ENCODE results near the gene PRKAR2B.
A peak's percentile ranks its signal among the peaks of the same experiment; 100 is the strongest.
"Not testable (repeated sequence)": the region's sequence is repeated elsewhere in the genome, so short reads cannot be mapped to it uniquely, and the experiment has no call there.

PRKAR2B gene

DNA sequence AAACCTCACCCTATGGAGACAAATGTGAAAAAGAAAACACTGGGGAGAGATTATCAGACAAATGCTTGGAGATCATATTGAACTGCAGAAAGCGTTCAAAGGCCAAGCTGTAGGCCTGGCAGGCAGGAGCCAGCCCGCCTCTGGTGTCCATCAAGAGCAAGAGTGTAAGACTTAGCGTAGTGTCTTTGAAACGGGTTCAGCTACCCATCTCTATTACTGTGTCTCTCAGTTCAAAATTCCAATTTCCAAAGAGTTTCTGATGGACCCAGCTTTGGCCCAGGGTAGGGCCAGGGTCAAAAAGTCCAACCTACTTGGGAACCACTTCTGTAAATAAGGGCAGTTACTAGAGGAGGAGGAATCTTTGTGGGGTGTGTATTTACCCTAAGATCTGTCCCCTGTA lies 78.9 kb downstream of the PRKAR2B start:
- no peak for DNase-seq

DNA sequence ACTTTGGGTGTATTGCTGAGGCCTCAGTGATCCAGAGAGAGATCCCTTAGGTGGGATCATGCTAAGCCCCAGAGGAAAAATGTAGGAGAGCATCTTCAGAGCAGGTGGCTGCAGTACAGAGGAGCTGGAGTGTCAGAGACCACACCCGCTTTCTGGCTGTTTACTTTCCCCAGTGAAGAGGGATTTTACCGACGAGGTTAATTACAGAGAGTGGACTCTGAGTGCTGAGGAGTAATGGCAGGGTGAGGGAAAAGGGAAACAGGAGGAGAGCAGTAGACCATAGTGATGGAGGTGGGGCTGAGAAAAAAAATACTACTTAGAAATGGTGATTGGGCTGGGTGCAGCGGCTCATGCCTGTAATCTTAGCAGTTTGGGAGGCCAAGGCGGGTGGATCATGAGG lies 81.0 kb downstream of the PRKAR2B start:
- no peak for DNase-seq

DNA sequence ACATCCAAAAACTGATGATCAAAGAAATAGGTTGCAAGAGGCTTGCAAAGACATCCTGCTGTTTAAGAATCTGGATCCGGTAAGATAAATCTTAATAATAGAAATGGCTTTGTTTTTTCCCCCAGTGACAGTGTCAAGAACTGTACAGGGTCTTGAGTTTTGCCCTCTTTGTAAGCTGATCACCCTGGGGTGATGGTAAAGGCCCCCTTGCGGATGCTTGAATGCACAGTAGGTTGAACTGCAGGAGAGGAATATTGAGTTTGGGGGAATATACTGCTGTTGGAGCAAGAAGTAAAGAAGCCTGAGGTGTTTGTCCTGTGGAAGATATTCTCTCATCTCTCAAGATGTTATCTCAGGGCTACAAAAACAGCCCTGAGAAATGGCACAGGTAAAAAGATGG lies 83.7 kb downstream of the PRKAR2B start:
- no peak for DNase-seq

DNA sequence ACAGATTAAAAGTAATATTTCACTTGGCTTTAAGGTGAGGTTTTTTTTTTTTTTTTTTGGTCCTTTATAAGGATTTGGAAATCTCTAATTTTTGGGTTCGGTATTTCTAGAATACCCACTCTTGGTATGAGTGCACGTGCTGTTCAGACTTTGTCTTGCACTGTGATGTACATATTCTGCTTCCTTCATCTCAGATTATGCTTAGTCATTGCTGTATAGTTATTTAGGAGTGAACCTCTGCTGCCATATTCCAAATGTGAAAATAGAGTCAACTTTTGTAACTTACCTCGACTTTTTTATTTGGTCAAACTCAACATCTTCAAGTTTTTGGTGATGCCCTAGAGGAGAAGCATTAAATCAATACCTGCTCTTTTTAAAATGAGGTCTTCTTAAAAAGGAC lies 84.2 kb downstream of the PRKAR2B start:
- DNase-seq, result no peak

DNA sequence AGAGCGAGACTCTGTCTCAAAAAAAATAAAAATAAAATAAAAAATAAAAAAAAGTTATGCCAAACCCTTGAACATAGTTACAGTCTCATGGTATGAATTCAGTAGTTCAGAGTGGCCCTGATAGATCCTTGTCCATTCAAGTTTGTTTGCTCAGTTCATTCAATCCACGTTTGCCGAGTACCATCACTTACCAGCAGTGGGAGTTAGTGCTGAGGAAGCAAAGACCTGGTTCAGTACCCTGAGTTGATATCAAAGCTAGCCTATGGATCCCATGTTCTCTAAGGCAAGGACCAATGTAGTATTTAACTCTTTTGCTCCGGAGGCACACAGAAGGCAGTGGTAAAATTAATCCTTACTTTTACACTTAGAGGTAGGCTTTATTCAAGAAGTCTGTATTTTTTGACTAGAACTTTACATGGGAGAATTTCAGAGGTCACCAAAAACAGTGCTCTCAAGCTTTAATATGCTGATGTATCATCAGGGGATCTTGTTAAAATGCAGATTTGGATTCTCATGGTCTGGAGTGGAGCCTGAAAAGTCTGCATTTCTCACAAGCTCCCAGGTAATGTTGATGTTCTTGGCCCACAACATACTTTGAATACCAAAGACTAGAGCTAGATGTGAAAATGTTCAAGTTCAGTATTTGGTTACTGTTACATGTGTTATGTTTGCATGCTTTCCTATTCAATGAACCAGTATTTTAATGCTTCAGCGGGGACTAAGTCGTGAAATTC lies 86.1 kb downstream of the PRKAR2B start:
- DNase-seq, result no peak

DNA sequence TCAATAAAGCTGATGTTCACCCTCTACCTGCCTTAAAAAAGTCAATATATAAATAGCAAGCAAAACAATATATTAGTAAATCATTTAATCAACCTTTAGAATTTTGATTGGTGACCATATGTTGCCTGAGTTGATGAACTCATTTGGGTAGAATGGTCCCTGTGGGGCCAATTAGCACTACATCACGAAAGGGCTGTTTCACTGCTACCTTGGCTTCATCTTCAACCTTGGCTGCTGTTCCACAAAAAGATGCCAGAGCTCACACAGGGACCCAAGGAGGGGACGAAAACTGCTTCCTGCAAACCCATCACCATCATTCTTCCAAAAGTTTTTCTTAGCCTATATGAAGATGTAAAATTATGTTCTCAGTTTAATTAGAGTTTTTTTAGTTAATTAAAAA lies 88.9 kb downstream of the PRKAR2B start:
- no peak for DNase-seq

DNA sequence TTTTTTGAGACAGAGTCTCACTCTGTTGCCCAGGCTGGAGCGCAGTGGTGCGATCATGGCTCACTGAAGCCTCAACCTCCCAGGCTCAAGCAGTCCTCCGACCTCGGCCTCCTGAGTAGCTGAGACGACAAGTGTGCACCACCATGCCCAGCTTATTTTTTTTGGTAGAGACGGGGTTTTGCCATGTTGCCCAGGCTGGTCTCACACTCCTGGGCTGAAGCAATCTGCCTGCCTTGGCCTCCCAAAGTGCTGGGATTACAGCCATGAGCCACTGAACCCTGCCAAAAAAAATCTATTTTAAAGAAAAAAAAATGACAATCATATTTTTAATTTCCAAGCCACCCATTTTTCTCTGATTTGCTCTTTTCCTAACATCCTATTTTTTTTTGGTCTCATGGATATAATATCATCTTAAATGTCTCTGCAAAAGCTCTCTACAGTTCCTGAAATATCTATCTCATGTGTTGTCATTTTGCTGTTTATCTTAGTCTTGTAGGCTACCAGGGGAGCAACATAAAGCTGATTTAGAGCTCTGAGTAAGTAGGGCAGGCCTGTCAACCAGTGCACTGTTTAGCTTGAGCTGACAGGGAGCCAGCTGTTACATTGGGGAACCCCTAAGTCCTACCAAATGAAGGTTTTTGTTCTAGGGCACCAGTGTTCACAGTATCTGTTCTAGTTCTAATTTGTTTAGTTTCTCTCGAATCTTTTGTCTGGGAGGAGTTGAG lies 94.4 kb downstream of the PRKAR2B start:
- DNase-seq, result no peak

DNA sequence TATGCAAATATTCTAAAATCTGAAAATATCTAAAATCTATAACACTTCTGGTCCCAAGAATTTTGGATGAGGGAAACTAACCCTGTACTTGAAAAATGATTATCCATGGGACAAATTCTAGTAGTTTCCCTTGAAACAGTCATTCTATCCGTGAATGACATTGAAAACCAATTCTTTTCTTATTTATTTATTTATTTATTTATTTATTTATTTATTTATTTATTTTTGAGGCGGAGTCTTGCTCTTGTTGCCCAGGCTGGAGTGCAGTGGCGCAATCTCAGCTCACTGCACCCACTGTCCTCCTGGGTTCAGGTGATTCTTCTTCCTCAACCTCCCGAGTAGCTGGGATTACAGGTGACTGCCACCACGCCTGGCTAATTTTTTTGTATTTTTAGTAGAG lies 99.4 kb downstream of the PRKAR2B start:
- not testable (repeated sequence) for DNase-seq

DNA sequence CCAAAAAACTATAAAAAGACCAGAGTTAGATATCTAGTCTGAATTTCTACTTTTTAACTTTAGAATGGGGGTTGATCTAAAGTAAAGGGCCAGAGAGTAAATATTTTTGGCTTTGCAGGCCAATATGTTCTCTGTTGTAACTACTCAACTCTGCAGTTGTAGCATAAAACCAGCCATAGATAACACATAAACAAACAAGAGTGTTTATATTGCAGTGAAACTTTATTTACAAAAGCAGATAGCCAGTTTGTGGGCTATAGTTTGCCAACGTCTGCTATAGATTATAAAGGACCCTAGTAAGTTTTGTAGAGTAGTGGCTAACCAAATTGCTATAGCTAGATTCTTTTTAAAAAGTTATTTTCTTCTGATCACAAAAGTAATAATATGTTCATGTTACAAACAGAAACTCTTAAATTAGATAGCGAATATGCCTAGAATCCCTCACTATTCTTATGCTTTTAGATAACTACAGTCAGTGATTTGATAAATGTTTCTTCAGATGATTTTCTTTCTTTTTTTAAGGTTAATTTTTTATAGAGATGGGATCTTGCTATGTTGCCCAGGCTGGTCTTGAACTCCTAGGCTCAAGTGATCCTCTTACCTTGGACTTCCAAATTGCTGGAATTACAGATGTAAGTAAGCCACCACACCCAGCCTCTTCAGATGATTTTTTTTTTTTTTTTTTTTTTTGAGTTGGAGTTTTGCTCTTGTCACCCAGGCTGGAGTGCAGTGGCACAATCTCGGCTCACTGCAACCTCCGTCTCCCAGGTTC lies 100.7 kb downstream of the PRKAR2B start:
- no peak for DNase-seq

DNA sequence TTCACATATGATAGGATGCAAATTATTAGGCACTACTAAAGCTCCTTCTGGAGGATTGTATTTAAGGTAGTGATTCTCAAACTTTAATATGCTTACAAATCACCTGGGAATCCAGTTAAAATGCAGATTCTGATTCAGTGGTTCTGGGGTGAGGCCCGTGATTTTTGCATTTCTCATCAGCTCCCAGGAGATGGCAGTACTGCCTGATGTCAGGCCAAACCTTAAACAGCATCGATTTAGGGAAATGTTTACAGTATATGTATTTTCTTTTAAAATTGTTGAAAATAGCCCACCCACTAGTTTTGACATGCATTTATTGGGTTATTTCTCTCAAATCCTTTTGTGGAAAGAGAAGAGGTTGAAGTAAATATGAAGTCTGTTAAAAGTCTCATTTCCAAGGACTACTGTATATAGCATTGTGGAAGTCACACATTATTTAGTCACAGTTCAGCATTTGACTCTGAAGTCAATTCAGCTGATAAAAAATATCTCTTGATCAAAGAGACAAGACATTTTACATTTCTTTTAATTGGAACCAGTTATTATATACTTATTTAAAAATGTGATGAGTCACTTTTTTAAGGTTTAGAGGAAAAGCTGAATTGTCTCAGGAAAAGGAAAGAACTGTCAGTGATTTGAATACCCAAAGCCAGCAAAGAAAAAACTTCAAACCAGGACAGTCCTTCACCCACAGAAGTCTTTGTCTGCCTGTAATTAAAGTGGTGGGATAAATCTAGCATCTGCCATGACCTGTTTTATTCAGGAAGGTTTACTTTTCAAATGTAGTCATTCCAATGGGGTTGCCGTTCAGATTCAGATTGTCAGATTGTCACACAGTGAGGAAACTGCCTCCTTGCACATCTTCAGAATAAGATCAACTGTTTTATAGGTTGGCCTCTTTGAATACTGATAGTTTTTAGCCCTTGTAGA lies 103.2 kb downstream of the PRKAR2B start:
- peak; percentile 19 for DNase-seq

DNA sequence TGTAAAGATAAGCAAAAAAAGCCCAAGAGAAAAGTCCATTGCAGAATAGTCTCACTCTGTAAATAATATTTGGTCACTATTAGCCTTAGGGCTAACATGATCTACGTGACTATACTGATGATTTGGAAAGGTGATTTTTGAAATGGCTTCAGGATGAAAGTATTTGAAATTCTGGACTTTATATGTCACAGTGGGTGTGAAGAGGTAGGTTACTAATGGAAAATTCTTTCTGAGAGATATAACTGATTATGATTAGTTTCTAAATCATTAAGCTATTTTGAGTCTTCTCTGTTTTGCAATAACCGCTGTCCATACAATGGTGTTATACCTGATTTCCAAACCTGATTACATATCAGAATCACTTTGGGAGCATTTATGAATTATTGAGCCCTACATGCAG lies 104.2 kb downstream of the PRKAR2B start:
- no peak for DNase-seq

DNA sequence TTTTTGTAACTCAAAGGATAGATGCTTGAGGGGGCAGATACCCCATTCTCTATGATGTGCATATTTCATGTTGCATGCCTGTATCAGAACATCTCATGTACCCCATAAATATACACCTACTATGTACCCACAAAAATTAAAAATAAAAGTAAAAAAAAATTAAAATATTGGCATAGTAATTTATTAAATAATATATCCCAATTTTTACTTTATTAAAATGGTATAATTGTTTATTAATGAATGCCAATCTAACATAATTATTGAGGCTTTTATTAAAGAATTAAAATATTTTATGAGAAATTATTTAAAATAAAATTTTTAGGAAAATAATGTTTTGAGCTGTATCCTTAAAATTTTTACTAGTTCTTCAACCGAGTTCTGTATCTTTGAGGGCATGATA lies 105.4 kb downstream of the PRKAR2B start:
- no peak for DNase-seq

DNA sequence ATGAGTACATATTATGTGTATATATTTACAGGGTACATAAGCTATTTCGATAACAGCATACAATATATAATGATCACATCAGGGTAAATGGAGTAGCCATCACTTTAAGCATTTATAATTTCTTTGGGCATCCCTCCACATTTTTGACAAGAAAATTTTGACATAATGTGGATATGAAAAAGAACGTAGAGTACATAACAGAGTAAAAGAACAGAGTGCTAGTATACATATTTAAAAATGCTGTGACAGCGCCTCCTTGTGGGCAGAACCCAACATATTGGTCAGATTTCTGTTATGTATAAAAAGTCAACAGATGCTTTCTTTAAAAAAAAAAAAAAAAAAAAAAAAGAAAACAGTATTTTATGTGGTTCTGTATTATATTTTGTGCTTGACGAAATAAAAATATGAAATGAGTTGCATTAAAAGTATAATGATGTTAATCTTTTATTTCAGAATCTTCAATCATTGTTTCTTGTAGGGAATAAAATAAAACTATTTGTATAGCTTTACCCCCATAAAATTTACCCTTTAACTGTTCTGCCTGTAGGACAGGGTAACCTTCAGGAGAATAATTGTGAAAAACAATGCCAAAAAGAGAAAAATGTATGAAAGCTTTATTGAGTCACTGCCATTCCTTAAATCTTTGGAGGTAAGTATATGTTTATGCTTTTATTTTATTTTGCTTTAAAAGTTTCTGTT lies 106.0 kb downstream of the PRKAR2B start:
- DNase-seq, result peak; percentile 67

DNA sequence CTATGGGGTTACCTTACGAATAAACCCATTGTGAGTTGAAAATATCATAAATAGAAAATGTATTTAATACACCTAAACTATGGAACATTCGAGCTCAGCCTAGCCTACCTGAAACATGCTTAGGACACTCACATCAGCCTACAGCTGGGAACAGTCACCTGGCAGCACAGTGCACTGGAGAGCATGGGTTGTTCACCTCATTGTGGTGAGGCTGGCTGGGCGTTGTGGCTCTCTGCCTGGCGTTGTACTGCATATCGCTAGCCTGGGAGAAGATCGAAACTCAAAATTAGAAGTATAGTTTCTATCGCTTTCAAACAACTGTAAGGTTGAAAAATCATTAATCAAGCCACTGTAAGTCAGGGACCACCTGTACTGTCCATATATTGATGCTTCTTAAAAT lies 107.0 kb downstream of the PRKAR2B start:
- DNase-seq, result no peak

DNA sequence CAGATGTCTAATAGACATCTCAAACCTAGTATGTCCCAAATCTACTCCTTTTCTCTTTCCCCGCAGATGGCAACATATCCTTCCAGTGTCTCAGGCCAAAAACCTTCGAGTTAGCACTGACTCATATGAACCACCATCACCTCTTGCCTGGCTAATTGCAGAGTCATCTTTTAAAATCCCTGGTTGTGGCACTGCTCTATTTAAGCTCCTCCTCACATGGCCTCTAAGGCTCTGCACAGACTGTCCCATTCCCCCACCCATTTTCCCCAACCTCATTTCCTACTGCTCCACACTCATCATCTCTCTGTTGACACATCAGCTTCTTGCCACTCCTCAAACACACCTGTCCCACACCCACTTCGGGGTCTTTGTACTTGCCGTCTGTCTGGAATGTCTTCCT lies 107.5 kb downstream of the PRKAR2B start:
- DNase-seq, result no peak

DNA sequence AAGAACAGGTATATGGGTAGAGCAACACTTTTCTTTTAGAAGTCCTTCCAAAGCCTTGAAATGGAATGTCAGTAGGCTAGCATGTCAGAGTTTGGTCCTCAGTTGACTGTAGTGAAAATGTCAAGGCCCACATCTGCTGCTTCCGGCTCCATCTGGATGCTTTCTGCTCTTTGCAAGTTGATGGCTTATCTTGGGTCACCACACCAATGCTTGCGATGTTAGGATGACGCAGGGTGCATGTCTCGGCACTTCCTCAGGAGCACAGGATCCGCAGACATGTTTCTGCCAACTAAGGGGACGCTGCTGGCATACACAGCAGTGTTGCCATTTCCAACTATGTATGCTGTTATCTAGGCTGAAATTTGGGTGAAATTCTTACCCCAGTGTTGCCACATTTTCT lies 110.3 kb downstream of the PRKAR2B start:
- no peak for DNase-seq

DNA sequence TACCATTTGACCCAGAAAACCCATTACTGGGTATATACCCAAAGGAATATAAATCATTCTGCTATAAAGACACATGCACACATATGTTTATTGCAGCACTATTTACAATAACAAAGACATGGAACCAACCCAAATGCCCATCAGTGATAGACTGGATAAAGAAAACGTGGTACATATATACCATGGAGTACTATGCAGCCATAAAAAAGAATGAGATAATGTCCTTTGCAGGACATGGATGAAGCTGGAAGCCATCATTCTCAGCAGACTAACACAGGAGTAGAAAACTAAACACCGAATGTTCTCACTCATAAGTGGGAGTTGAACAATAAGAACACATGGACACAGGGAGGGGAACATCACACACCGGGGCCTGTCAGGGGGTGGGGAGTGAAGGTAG lies 111.2 kb downstream of the PRKAR2B start:
- not testable (repeated sequence) for DNase-seq

DNA sequence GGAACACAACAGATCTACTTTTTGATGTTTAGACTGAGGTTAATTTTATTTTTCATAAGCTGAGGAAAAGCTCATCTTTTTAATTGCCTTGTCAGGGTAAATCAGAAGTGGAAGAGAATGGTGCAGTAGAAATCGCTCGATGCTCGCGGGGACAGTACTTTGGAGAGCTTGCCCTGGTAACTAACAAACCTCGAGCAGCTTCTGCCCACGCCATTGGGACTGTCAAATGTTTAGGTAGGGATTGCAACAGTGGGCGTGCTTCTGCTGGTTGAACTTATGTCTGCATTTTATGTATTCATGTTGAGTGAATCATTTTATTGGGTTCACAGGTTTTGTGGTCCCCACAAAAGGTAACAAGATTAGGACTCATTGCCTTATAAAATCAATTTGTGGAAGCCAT lies 112.6 kb downstream of the PRKAR2B start:
- no peak for DNase-seq

DNA sequence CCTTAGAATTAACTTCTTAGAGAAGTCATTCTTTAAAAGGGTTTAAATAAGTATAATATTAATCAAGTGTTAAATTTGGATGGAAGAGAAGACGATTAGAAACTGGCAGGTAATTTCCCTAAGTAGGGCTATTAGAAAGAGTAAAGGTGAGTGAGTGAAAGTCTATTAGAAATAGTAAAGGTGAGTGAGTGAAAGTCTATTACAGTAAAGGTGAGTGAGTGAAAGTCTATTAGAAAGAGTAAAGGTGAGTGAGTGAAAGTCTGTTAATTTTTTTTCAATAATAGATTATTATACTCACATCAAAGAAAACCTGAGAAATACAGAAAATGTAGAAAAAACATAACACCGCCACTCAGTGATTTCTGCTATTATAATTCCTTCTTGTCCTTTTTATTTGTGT lies 113.5 kb downstream of the PRKAR2B start:
- DNase-seq, result no peak

DNA sequence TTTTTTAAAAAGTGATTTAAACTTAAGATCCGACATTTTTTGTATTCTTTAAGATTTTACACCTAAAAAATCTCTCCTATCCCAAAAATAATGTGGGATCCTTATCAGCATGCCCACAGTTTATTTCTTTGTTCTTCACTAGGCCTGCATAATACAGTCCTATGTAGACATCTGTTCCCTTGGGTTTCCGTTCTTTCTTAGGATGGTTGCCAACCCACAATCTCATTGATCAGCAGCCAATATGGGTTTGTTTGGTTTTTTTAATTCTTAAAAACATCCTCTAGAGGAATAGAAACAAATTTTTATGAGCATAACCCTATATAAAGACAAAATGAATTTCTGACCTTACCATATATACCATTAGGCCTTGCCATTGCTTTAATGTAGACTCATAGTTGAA lies 115.9 kb downstream of the PRKAR2B start:
- no peak for DNase-seq

DNA sequence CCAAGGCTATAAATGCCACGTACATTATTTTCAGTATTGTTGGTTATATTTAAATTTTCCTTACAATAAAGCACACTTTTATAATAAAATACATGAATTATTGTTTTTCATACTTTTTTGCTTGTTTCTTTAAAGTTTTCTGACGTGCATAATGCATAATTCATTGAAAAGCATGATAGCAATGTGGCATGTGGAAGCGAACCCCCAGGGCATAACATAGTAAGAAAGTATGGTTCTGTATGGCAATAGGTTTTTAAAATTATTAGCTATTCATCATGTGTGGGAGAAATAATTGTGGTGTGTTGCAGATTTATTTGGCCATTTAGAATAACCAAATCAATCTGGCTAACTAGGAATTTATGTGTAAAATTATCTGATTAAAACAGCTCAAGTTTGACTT lies 116.9 kb downstream of the PRKAR2B start:
- no peak for DNase-seq

DNA sequence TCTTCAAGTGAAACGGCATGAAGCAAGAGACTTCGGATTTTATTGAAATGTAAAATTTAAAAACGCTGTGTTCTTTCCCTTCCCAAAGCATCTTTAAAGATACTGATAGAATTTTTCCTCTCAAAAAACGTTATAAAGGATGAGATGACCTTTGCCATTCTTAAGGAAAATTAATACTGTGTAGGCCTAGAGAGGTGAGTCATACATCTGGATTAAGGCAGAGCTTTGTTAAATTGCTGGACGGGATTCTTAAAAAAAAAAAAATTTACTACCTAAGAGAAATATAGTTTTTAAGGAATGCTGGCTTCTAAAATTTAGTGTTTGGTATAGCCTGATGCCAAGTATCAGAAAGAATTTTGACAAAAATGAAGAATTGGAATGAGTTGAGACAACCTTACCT lies 118.0 kb downstream of the PRKAR2B start:
- no peak for DNase-seq

All from activated T-cell treated with anti-CD3 and anti-CD28 coated beads for 4 hours (primary cell).